Fibroblast of peridontal ligament (primary cell): ENCODE results near the gene CPPED1.
A peak's percentile ranks its signal among the peaks of the same experiment; 100 is the strongest.
"Not testable (repeated sequence)": the region's sequence is repeated elsewhere in the genome, so short reads cannot be mapped to it uniquely, and the experiment has no call there.

Experiments used
- DNase-seq: peaks from one replicate; pipeline ENCODE4 v3.0.0-alpha.2; 2010; ENCODE audit errors: extremely low read depth

The CPPED1 gene

GRCh38 chr16:12802048-12802447 lies 1.6 kb downstream of the CPPED1 start:
- DNase-seq = no peak

- peak; percentile 49 for DNase-seq
Observed at GRCh38 chr16:12801511-12802042, 2.1 kb downstream of the CPPED1 start.

GRCh38 chr16:12800817-12801216 lies 2.9 kb downstream of the CPPED1 start:
- no peak for DNase-seq

- not testable (repeated sequence) for DNase-seq
Observed at GRCh38 chr16:12799996-12800395, 3.7 kb downstream of the CPPED1 start.

- DNase-seq = no peak
Observed at GRCh38 chr16:12798846-12799245, 4.8 kb downstream of the CPPED1 start.

GRCh38 chr16:12798171-12798570 lies 5.5 kb downstream of the CPPED1 start:
- DNase-seq = no peak

GRCh38 chr16:12796498-12796897 lies 7.2 kb downstream of the CPPED1 start:
- no peak for DNase-seq

- no peak for DNase-seq
Observed at GRCh38 chr16:12794486-12795387, 8.9 kb downstream of the CPPED1 start.

- no peak for DNase-seq
Observed at GRCh38 chr16:12793865-12794240, 9.8 kb downstream of the CPPED1 start.

- DNase-seq = no peak
Observed at GRCh38 chr16:12793120-12793864, 10.4 kb downstream of the CPPED1 start.

GRCh38 chr16:12792528-12792927 lies 11.2 kb downstream of the CPPED1 start:
- DNase-seq = not testable (repeated sequence)

- no peak for DNase-seq
Observed at GRCh38 chr16:12791340-12791739, 12.3 kb downstream of the CPPED1 start.

- DNase-seq = no peak
Observed at GRCh38 chr16:12788758-12789157, 14.9 kb downstream of the CPPED1 start.

- DNase-seq = no peak
Observed at GRCh38 chr16:12786081-12786480, 17.6 kb downstream of the CPPED1 start.

- DNase-seq = peak; percentile 8
Observed at GRCh38 chr16:12784076-12784475, 19.6 kb downstream of the CPPED1 start.

- DNase-seq = no peak
Observed at GRCh38 chr16:12781777-12782176, 21.9 kb downstream of the CPPED1 start.

- DNase-seq = no peak
Observed at GRCh38 chr16:12780467-12780866, 23.2 kb downstream of the CPPED1 start.

- DNase-seq = no peak
Observed at GRCh38 chr16:12778726-12779125, 25.0 kb downstream of the CPPED1 start.

- DNase-seq = no peak
Observed at GRCh38 chr16:12775656-12776236, 27.9 kb downstream of the CPPED1 start.

- DNase-seq = no peak
Observed at GRCh38 chr16:12773221-12773620, 30.5 kb downstream of the CPPED1 start.

- DNase-seq = no peak
Observed at GRCh38 chr16:12771341-12771798, 32.3 kb downstream of the CPPED1 start.

GRCh38 chr16:12769525-12769924 lies 34.2 kb downstream of the CPPED1 start:
- DNase-seq = no peak
